HUES64 (cell line): ENCODE measurements around the gene ZNF768.
"Not testable (repeated sequence)": the region's sequence is repeated elsewhere in the genome, so short reads cannot be mapped to it uniquely, and the experiment has no call there.

Source experiments
- H3K27ac ChIP-seq: 2 replicates; pipeline ENCODE4 v1.7.0; 2013; ENCODE audit warnings: low read depth, low read length, inconsistent platforms
- H3K27me3 ChIP-seq: 2 replicates; pipeline ENCODE4 v1.6.1; 2013; ENCODE audit warnings: mild to moderate bottlenecking, low read length; ENCODE audit not compliant: insufficient read depth
- H3K36me3 ChIP-seq: 2 replicates; pipeline ENCODE4 v1.6.1; 2013; ENCODE audit warnings: mild to moderate bottlenecking, low read length; ENCODE audit not compliant: insufficient read depth
- H3K4me1 ChIP-seq: 2 replicates; pipeline ENCODE4 v1.6.1; 2013; ENCODE audit warnings: mild to moderate bottlenecking, low read length, moderate library complexity; ENCODE audit not compliant: insufficient read depth
- H3K4me3 ChIP-seq: 2 replicates; pipeline ENCODE4 v1.5.1; 2013; ENCODE audit warnings: mild to moderate bottlenecking, low read length, moderate library complexity
- H3K9ac ChIP-seq: 2 replicates; pipeline ENCODE4 v1.6.1; 2013; ENCODE audit warnings: mild to moderate bottlenecking, low read depth, low read length
- H3K9me3 ChIP-seq: 2 replicates; pipeline ENCODE4 v1.6.1; 2013; ENCODE audit warnings: low read depth, low read length; ENCODE audit not compliant: insufficient read depth
- WGBS: fragments of 150-250, 120-280 bp; methylation state at CpG from one replicate; pipeline ENCODE4 v1.1.7; 2013; ENCODE audit warnings: missing lambda C conversion rate; 5-methylcytosine and 5-hydroxymethylcytosine counted together

ZNF768 gene

GRCh38 chr16:30528799-30529457 lies 2.6 kb upstream of the ZNF768 start:
- Histone ChIP-seq H3K9ac (no peak overlapping the region), H3K4me1 (peaks cover 10% of the 10 kb centered on the region), H3K36me3 (peaks cover 17% of the 10 kb centered on the region), H3K4me3 (no peak overlapping the region), H3K9me3 (no peaks in the 10 kb centered on the region), H3K27ac (no peak overlapping the region), H3K27me3 (no peaks in the 10 kb centered on the region)
- WGBS = 81% methylated on average over 4 of the region's 4 CpGs

DNA sequence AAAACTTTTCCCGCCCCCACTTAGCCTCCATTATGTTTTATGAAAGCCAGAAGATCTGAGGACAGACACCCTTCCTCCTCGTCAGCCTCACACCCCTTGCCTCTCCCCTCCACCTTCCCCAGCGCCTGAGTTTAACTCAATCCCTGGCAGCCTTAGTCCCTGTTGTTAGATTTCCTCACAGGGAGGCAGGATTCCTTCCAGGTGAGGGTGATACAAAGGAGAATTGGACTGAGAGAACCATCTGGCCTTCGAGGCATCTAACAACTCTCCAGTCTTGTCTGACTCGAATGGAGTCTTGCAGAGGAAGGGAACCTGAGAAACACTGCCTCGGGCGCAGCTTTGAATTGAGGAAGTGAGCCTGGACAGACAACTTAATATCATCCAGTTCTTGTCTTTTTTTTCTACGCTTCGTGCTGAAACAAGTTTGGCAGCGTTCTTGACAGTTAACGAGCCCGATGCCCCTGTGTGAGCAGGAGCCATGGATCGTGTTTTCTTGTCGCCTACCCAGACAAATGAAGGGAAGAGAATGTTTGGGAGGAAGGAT lies 1.3 kb upstream of the ZNF768 start:
- H3K36me3 ChIP-seq = peaks cover 17% of the 10 kb centered on the region
- H3K27ac ChIP-seq = peak overlapping the region; percentile 85
- H3K27me3 ChIP-seq = no peaks in the 10 kb centered on the region
- peaks cover 7% of the 10 kb centered on the region for H3K4me1 ChIP-seq
- WGBS = 51% methylated on average over 14 of the region's 14 CpGs
- peak overlapping the region; percentile 75 for H3K9ac ChIP-seq
- no peaks in the 10 kb centered on the region for H3K9me3 ChIP-seq
- peak overlapping the region; percentile 77 for H3K4me3 ChIP-seq

DNA sequence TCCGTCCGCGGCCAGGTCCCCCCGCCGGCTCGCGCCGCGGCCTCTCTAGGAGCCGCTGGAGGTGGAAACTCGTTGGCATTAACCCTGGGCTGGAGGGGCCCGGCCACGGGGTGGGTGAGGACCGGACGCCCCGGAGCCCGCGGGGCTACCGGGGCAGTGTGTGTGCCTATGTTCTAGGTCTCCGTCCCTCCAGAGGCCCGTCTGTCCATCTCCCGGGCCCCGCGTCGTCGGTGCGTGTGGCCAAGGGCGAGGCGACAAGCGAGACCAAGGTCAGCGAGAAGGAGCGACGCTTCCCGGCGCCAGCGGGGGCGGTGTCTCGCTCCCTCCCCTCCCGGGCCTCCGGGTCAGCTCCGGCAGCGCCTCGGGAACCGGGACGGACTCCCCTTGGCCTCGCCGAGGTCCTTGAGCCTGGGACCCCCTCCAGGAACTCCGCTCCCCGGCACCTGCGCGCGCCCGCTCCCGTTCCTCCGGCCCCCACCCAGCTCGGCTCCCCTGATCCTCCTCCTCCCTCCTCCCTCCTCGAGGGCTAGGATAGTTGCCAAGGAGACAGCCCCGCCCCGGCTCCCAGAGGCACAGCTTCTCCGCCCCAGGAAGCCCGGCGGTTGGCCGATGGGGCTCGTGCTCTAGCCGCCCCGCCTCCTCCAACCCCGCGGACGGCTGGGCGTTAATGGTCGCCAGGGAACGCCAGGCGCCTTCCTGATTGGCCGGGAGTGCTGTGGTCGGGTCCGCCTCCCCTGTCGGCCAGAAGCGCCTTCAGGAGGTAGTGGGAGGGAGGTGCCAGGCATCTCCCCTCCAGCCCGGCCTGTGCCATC lies 663 bp upstream of the ZNF768 start:
- H3K36me3 ChIP-seq = peaks cover 15% of the 10 kb centered on the region
- H3K27ac ChIP-seq = peak overlapping the region; percentile 94
- no peaks in the 10 kb centered on the region for H3K27me3 ChIP-seq
- peaks cover 7% of the 10 kb centered on the region for H3K4me1 ChIP-seq
- WGBS = under 1% methylated on average over 79 of the region's 79 CpGs
- H3K9me3 ChIP-seq = no peaks in the 10 kb centered on the region
- peak overlapping the region; percentile 77 for H3K4me3 ChIP-seq
- H3K9ac ChIP-seq = peak overlapping the region; percentile 84

- no peaks in the 10 kb centered on the region for H3K9me3 ChIP-seq
- no peak overlapping the region; the same call in 1 of the 2 replicates for H3K27ac ChIP-seq
- 70% methylated on average over 4 of the region's 4 CpGs for WGBS
- H3K27me3 ChIP-seq = no peaks in the 10 kb centered on the region
- H3K4me1 ChIP-seq = peaks cover 7% of the 10 kb centered on the region
- H3K36me3 ChIP-seq = 0 out of 2 replicates have a peak, but pooled peaks cover 8% of the 10 kb centered on the region
- peak overlapping the region; percentile 77 for H3K4me3 ChIP-seq
- peak overlapping the region; percentile 70; the same call in 1 of the 2 replicates for H3K9ac ChIP-seq
Measured at GRCh38 chr16:30525844-30526136, 576 bp downstream of the ZNF768 start.

DNA sequence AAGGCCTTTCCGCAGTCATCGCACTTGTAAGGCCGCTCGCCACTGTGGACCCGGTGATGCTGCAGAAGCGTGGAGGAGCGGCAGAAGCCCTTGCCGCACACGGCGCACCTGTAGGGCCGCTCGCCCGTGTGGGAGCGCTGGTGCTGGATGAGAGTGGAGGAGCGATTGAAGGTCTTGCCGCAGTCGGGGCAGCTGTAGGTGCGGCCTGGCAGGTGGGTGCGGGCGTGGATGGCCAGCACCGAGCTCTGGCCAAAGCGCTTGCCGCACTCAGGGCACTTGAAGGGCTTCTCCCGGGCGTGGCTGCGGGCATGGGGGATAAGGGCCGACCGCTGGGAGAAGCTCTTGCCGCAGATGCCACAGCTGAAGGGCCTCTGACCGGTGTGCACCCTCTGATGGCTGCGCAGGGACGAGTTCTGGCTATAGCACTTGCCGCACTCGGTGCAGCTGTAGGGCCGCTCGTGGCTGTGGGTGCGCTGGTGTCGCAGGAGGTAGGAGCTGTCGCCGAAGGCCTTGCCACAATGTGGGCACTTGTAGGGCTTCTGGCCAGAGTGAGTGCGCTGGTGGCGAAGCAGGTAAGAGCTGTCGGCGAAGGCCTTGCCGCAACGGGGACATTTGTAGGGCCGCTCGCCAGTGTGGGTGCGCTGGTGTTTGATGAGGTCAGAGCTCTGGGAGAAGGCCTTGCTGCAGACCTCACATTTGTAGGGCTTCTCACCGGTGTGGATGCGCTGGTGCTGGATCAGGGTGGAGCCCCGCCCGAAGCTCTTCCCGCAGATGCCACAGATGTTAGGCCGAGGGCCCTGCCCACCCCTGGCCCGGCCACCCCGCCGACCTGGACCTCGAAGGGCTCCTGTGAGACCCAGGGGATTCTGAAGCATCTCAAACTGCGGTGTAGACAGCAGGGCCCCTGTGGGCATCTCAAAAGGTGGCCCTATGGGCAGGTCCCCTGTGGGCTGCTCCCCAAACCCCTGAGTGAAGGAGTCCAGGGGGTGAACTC lies 1.5 kb downstream of the ZNF768 start:
- peaks cover 7% of the 10 kb centered on the region for H3K4me1 ChIP-seq
- no peaks in the 10 kb centered on the region for H3K9me3 ChIP-seq
- H3K27ac ChIP-seq = no peak overlapping the region
- no peak overlapping the region for H3K4me3 ChIP-seq
- 96% methylated on average over 60 of the region's 60 CpGs for WGBS
- no peak overlapping the region for H3K9ac ChIP-seq
- H3K27me3 ChIP-seq = no peaks in the 10 kb centered on the region
- 0 out of 2 replicates have a peak, but pooled peaks cover 8% of the 10 kb centered on the region for H3K36me3 ChIP-seq

DNA sequence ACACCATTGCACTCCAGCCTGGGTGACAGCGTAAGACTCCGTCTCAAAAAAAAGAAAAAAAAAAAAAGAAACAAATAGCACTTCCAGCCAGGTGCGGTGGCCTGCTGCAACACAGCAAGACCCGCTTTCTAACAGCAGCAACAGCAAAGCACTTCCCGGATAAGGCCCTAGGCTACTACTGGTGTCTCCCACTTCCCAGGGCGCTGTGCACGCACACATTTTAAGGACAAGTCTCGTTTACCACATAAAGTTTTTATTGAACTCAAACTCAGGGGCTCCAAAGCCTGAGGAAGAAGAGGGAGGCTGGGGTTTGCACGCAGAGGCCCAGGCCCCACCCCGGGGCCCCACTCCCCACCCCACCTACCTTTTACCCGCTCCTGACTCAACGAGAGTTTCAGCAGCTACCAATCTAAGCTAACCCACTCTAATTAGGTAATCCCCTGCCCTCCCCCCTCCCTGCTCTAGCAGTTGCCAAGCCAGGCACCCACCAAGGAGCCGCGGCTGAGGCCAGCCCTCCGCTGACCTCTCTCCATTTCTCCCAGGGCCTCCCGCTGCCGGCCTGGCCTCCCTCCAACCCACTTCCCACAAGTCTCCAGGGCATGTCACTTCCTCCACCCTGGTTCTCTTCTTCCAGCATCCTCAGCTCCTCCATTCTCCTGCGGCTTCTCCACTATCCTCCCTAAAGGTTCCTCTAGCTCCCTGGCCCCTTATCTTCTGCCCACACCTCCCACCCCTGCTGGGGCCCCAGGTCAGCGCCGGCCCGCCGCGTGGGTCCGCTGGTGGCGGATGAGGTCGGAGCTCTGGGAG lies 2.4 kb downstream of the ZNF768 start:
- 93% methylated on average over 26 of the region's 26 CpGs for WGBS
- H3K9ac ChIP-seq = no peak overlapping the region
- H3K27me3 ChIP-seq = no peaks in the 10 kb centered on the region
- H3K4me3 ChIP-seq = no peak overlapping the region
- peaks cover 7% of the 10 kb centered on the region for H3K4me1 ChIP-seq
- no peaks in the 10 kb centered on the region for H3K9me3 ChIP-seq
- H3K27ac ChIP-seq = no peak overlapping the region
- H3K36me3 ChIP-seq = 0 out of 2 replicates have a peak, but pooled peaks cover 8% of the 10 kb centered on the region

DNA sequence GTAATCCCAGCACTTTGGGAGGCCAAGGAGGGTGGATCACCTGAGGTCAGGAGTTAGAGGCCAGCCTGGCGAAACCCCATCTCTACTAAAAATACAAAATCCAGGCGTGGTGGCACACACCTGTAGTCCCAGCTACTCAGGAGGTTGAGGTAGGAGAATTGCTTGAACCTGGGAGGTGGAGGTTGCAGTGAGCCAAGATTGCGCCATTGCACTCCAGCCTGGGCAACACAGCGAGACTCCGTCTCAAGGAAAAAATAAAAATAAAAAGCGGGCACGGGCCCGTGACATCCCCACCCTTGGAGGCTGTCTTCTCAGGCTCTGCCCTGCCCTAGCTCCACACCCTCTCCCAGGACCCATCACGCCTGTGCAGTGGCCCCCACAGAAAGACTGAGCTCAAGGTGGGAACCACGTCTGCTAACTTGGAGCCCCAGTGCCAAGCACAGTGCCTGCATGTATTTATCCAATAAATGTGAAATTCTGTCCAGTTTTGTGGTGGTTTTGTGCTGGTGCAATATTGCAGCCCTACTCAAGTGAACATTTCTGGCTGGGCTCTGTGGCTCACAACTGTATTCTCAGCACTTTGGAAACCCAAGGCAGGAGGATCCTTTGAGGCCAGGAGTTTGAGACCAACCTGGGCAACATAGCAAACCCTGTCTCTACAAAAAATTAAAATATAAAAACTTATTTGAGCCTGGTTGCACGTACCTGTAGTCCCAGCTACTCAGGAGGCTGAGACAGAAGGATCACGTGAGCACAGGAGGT lies 3.5 kb downstream of the ZNF768 start:
- WGBS = 94% methylated on average over 11 of the region's 12 CpGs

DNA sequence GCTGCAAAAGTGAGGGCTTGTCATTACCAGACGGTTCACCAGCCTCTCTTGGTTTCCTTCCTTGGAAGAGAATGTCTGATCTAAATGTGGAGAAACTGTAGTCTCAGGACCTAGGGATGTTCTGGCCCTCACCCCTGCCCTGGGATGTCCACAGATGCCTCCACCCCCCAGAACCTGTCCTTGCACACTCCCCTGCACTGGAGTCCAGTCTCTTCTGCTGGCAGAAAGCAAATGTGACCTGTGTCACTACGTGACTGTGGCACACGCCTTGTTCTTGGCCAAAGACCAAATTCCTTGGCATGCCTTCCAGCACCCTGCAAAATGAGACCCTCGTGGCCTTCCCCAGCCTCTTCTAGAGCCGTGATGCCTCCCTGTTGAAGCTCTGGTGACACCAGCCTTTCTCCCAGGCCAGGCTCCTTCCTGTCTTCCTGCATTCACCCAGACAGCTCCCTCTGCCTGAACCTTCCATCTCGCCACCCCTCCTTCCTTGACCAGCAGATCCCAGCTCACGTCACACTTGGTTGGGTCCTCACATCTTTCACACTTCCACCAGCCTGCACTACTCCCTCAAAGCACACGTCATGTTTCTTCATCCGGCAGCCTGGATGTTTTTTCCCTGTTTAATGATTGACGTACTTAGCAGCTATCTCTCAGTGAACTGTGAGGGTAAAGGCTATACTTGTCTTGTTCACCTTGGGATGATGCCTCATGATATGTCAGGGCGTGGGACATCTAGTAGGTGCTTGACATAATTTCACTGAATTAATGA lies 4.3 kb downstream of the ZNF768 start:
- 0 out of 2 replicates have a peak, but pooled peaks cover 8% of the 10 kb centered on the region for H3K36me3 ChIP-seq
- 81% methylated on average over 11 of the region's 11 CpGs for WGBS
- no peaks in the 10 kb centered on the region for H3K9me3 ChIP-seq
- H3K27me3 ChIP-seq = no peaks in the 10 kb centered on the region
- H3K4me1 ChIP-seq = no peaks in the 10 kb centered on the region
- H3K4me3 ChIP-seq = no peak overlapping the region
- H3K27ac ChIP-seq = no peak overlapping the region
- H3K9ac ChIP-seq = no peak overlapping the region

More for the DNA sequence above, 3.5 kb downstream of the ZNF768 start:
- not testable (repeated sequence) for H3K4me3 ChIP-seq, H3K27me3 ChIP-seq, H3K27ac ChIP-seq, H3K9ac ChIP-seq, H3K9me3 ChIP-seq, H3K4me1 ChIP-seq, H3K36me3 ChIP-seq

DNA sequence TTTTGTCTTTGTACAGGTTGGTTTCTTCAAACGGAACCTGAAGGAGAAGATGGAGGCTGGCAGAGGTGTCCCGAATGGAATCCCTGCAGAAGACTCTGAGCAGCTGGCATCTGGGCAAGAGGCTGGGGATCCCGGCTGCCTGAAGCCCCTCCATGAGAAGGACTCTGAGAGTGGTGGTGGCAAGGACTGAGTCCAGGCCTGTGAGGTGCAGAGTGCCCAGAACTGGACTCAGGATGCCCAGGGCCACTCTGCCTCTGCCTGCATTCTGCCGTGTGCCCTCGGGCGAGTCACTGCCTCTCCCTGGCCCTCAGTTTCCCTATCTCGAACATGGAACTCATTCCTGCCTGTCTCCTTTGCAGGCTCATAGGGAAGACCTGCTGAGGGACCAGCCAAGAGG lies 4.9 kb downstream of the ZNF768 start:
- no peak overlapping the region for H3K27ac ChIP-seq
- 92% methylated on average over 7 of the region's 7 CpGs for WGBS
- H3K4me1 ChIP-seq = no peaks in the 10 kb centered on the region
- H3K4me3 ChIP-seq = no peak overlapping the region
- no peaks in the 10 kb centered on the region for H3K27me3 ChIP-seq
- no peak overlapping the region for H3K9ac ChIP-seq
- no peaks in the 10 kb centered on the region for H3K9me3 ChIP-seq
- H3K36me3 ChIP-seq = 0 out of 2 replicates have a peak, but pooled peaks cover 8% of the 10 kb centered on the region
